SK-N-MC (cell line): ENCODE data around the gene BPIFB1.

Source experiments
- DNase-seq: peaks from one replicate; pipeline ENCODE4 v3.0.0-alpha.2; 2011; ENCODE audit warnings: low read depth, low spot score
- H3K27ac ChIP-seq: fragments of 200-600 bp; sonication (generic); 2 replicates; pipeline ENCODE4 v1.5.1; 2016; ENCODE audit warnings: mixed run types
- H3K36me3 ChIP-seq: fragments of 200-600 bp; sonication (generic); 2 replicates; pipeline ENCODE4 v1.6.1; 2017; ENCODE audit warnings: antibody characterized with exemption, low read length, mixed read lengths; ENCODE audit not compliant: insufficient read depth
- H3K4me3 ChIP-seq: fragments of 200-600 bp; sonication (generic); 2 replicates; pipeline ENCODE4 v1.5.1; 2016
- H3K9ac ChIP-seq: fragments of 200-600 bp; sonication (generic); 2 replicates; pipeline ENCODE4 v1.8.0; 2017; ENCODE audit warnings: mixed run types, mixed read lengths; ENCODE audit not compliant: insufficient read length
- H3K9me3 ChIP-seq: fragments of 200-600 bp; sonication (generic); 2 replicates; pipeline ENCODE4 v1.6.1; 2017; ENCODE audit warnings: low read depth, mild to moderate bottlenecking, antibody characterized with exemption, low read length, moderate library complexity, mixed read lengths
- EZH2 ChIP-seq: fragments of 200-600 bp; sonication (generic); IDR thresholded peaks from one replicate; pipeline ENCODE4 v1.6.1; 2017; ENCODE audit warnings: antibody characterized with exemption
- FOXP2 ChIP-seq: optimal IDR thresholded peaks from 2 replicates; pipeline ENCODE3; 2011; ENCODE audit warnings: mild to moderate bottlenecking, moderate library complexity; ENCODE audit not compliant: insufficient read depth; ENCODE audit errors: extremely low read length, control extremely low read depth
- POLR2AphosphoS5 ChIP-seq: IDR thresholded peaks from 2 replicates; pipeline ENCODE4 v1.6.1; 2012; ENCODE audit warnings: mild to moderate bottlenecking, low read depth, low read length, borderline replicate concordance

Gene BPIFB1

DNA sequence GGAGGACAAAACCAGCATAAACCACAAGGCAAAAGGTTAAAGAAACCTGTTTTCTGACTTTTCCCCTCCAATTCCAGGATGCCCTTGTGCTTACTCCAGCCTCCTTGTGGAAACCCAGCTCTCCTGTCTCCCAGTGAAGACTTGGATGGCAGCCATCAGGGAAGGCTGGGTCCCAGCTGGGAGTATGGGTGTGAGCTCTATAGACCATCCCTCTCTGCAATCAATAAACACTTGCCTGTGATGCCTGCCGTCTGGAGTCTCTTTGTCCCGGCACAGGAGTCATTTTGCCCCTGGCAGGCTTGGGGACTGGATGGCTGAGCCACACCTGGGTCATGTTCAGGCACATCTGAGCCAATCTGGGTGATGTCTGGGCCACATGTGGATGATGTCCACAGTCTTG lies 26.6 kb downstream of the BPIFB1 start:
- TF ChIP-seq POLR2AphosphoS5 (no peak), EZH2 (no peak), FOXP2 (no peak)
- Histone ChIP-seq H3K9me3 (no peaks in the 10 kb centered on the region), H3K27ac (no peak overlapping the region), H3K4me3 (no peak overlapping the region), H3K36me3 (no peaks in the 10 kb centered on the region), H3K9ac (no peak overlapping the region)
- no peak for DNase-seq

DNA sequence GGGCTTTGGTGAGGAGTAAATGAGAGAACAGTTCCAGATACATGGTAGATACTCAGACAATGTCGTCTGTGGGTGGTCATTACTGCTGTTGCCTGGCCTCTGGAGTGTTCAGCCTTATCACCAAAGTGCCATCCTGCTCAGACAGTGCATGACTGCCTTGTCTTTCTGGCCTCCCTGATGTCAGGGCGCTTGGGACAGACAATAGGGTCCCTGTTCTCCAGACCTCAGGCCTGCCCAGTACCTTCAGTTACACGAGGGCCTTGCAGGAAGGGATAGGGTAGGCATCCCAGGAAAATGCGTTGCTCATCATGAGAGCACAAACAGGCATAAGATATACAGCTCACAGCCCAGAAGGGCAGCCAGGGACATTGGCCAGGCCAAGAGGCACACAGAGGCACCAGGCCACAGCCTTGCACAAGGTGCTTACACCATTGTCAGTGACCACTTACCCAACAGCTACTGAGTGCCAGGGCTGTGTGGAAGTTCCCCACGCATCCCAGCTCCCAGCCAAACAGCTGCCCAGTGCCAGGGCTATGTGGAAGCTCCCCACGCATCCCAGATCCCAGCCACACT lies 27.4 kb downstream of the BPIFB1 start:
- TF ChIP-seq EZH2 (no peak), FOXP2 (no peak), POLR2AphosphoS5 (no peak)

DNA sequence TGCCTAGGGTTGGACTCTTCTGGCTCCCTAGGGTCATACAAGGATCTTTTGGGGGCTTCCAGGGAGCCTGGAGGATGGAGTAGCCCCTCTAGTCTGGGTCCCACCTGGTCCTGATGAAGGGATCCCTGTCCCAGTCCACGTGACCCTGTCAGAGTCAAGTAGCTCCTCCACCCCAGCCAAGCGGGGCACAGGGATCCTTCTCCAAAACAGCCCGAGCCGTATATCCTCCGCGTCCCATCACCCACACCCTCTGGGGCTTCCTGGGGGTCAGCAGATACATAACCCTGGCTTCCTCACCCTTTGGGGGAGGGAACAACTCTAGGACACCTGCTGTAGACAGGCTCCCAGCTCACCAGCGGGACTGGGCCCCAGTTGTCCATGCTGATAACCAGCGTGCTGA lies 28.0 kb downstream of the BPIFB1 start:
- Histone ChIP-seq H3K36me3 (no peaks in the 10 kb centered on the region), H3K27ac (no peak overlapping the region), H3K9ac (no peak overlapping the region), H3K9me3 (no peaks in the 10 kb centered on the region), H3K4me3 (no peak overlapping the region)
- no peak for TF ChIP-seq POLR2AphosphoS5
- TF ChIP-seq FOXP2 = no peak
- no peak for TF ChIP-seq EZH2
- DNase-seq = no peak

More for the DNA sequence above, 27.4 kb downstream of the BPIFB1 start:
- Histone ChIP-seq H3K9me3 (no peaks in the 10 kb centered on the region), H3K36me3 (no peaks in the 10 kb centered on the region), H3K4me3 (no peak overlapping the region), H3K9ac (no peak overlapping the region), H3K27ac (no peak overlapping the region)
- no peak for DNase-seq

DNA sequence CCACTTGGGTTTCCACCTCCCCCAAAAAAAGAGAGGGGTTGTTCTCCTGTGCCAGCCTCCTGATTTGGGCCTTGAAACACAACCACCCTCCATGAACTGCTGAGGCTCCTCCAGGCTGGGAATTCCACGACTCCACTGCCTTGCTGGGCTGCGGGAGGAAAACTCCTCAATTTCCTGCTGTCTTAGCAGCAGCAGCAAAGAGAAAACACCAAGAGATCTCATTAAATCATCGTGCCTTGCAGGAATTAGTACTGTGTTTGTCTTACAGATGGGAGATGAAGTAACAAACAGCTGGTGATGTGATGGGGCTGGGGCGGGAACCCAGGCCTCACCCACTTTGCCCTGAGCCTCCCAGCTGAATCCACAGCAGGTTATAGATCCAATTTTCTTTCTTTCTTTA lies 29.0 kb downstream of the BPIFB1 start:
- Histone ChIP-seq H3K4me3 (no peak overlapping the region), H3K27ac (no peak overlapping the region), H3K9me3 (no peaks in the 10 kb centered on the region), H3K9ac (no peak overlapping the region), H3K36me3 (no peaks in the 10 kb centered on the region)
- TF ChIP-seq POLR2AphosphoS5 = no peak
- no peak for TF ChIP-seq EZH2
- no peak for TF ChIP-seq FOXP2
- DNase-seq = no peak

DNA sequence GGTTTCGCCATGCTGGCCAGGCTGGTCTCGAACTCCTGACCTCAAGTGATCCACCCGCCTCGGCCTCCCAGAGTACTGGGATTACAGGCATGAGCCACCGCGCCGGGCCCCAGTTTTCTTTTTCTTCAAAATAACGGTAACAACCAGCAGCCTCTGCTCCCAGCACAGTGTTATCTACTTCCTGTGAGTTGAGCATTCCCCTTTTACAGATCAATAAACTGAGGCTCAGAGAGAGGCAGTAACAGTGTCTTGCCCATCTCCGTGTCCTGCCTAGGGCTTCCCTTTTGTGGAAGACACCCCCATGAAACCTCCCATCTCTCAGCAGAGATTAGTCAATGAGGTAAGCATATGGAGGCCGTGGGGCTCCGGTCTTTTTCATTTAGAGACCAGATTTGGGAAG lies 29.6 kb downstream of the BPIFB1 start:
- H3K9me3 ChIP-seq = no peaks in the 10 kb centered on the region
- no peak overlapping the region for H3K4me3 ChIP-seq
- no peak for DNase-seq
- no peak overlapping the region for H3K9ac ChIP-seq
- H3K27ac ChIP-seq = no peak overlapping the region
- TF ChIP-seq FOXP2 = no peak
- TF ChIP-seq EZH2 = no peak
- no peak for TF ChIP-seq POLR2AphosphoS5
- H3K36me3 ChIP-seq = no peaks in the 10 kb centered on the region

DNA sequence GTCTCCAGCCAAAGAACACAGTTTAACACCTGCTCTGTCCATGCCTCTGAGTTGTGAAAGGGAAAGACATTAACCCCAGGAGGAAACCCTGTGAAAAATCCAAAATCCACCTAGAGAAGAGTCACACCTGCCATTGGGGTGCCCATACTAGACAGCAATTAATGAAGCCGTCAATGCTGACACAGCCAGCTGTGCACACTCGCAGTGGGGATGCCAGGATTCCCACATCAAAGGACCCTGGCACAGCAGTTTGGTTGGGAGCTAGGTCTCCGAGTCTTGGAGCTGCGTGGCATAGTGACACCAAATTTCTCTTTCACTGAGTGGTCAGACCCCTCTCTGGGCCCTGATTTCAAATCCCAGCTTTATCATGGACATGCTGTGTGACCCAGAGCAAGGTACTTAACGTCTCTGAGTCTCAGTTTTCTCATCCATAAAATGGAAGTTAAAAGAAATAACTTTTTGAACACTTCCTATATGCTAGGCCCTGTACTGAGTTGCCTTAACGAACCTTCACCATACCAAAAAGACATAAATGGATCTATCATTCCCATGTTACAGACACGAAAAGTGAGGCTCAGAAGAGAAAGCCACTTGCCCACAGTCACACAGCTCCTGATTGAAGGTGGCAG lies 30.8 kb downstream of the BPIFB1 start:
- TF ChIP-seq POLR2AphosphoS5 (no peak), FOXP2 (no peak), EZH2 (no peak)
- Histone ChIP-seq H3K36me3 (no peaks in the 10 kb centered on the region), H3K4me3 (no peak overlapping the region), H3K9ac (no peak overlapping the region), H3K27ac (no peak overlapping the region), H3K9me3 (no peaks in the 10 kb centered on the region)
- no peak for DNase-seq

DNA sequence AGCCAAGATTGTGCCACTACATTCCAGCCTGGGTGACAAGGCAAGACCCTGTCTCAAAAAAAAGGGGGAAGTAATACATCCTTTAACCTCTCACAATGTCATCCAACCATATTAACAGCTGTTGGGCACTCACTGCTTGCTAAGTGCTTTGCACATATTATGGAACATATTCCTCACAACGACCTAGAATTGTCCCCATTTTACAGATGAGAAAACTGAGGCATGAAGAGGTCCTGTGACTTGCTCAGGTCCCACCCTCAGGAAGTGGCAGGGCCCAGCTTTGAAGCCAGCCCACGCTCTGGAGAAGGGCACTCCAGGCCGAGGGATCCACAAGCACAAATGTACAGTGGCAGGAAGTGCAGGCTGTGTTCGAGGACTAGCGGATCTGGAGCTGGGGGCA lies 33.3 kb downstream of the BPIFB1 start:
- Histone ChIP-seq H3K27ac (no peak overlapping the region), H3K9ac (no peak overlapping the region), H3K9me3 (no peaks in the 10 kb centered on the region), H3K4me3 (no peak overlapping the region), H3K36me3 (no peaks in the 10 kb centered on the region)
- no peak for DNase-seq
- TF ChIP-seq EZH2 = no peak
- TF ChIP-seq FOXP2 = no peak
- no peak for TF ChIP-seq POLR2AphosphoS5

DNA sequence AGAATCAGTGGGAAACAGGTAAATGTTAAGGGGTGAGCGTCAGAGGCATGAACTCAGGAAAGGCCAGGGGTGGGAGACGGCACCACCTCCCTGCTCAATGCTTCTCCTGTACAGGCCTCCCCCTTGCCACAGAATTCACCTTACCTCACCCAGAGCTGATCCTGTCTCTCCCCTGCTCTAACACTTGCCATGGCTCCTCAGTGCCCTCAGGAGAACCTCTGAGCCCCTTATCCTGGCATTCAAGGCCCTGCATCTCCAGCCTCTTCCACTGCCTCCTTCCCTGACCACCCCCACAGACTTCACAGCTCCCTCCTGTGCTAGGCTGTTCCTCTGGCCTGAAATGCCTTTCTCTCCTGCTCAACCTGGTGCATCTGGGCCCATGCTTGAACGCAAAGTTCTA lies 33.9 kb downstream of the BPIFB1 start:
- Histone ChIP-seq H3K27ac (no peak overlapping the region), H3K9me3 (no peaks in the 10 kb centered on the region), H3K4me3 (no peak overlapping the region), H3K36me3 (no peaks in the 10 kb centered on the region), H3K9ac (no peak overlapping the region)
- no peak for TF ChIP-seq POLR2AphosphoS5
- no peak for TF ChIP-seq FOXP2
- no peak for TF ChIP-seq EZH2
- no peak for DNase-seq

DNA sequence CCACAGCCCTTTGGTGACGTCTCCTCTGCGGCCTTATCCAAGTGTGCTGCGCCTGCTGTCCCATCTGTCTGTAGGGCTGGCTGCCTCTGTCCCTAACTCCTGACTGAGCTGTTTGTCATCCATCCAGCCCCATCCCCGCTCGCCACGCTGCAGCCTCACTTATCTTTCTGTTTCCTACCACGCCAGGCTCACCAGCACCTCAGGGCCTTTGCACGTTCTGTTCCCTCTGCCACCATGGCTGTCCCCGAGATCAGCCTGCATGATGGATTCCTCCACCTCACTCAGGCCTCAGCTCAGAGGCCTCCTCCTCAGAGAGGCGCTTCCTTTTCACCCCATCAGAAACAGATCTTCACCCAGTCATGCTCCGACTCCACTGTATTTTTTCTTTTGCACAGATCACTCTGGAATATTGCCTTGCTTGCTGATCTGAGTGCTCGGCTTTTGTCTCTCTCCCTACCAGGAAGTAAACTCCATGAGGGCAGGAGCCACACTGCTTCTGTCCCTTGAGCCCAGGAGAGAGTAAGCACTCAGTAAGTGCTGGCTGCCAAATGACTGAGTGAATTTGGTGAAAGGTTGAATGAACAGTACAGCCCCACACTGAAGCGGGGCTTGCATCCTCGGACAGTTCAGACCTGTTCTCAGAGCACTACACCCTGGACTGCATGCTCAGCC lies 34.5 kb downstream of the BPIFB1 start:
- Histone ChIP-seq H3K9me3 (no peaks in the 10 kb centered on the region), H3K27ac (no peak overlapping the region), H3K36me3 (no peaks in the 10 kb centered on the region), H3K4me3 (no peak overlapping the region), H3K9ac (no peak overlapping the region)
- no peak for DNase-seq
- no peak for TF ChIP-seq FOXP2
- no peak for TF ChIP-seq POLR2AphosphoS5
- TF ChIP-seq EZH2 = no peak
